HEK293 (cell line): ENCODE results near the gene FRAS1.

Source experiments
- IKZF3 ChIP-seq: fragments of 450-650 bp; IDR thresholded peaks from 2 replicates; pipeline ENCODE4 v1.5.0; 2018; ENCODE audit warnings: missing biosample characterization, mild to moderate bottlenecking, missing genetic modification characterization, moderate library complexity
- ZNF112 ChIP-seq: fragments of 450-650 bp; formaldehyde crosslinking; IDR thresholded peaks from 2 replicates; pipeline ENCODE4 v1.5.0; 2017; ENCODE audit warnings: missing biosample characterization, missing genetic modification characterization
- ZNF214 ChIP-seq: fragments of 450-650 bp; formaldehyde crosslinking; IDR thresholded peaks from 2 replicates; pipeline ENCODE4 v1.5.1; 2017; ENCODE audit warnings: missing biosample characterization, mild to moderate bottlenecking, missing genetic modification characterization, borderline replicate concordance
- ZNF248 ChIP-seq: fragments of 450-650 bp; formaldehyde crosslinking; IDR thresholded peaks from 2 replicates; pipeline ENCODE4 v1.5.1; 2017; ENCODE audit warnings: missing biosample characterization, missing genetic modification characterization
- ZNF311 ChIP-seq: fragments of 450-650 bp; formaldehyde crosslinking; IDR thresholded peaks from 2 replicates; pipeline ENCODE4 v1.5.1; 2017; ENCODE audit warnings: missing biosample characterization, missing genetic modification characterization, borderline replicate concordance
- ZNF354C ChIP-seq: fragments of 450-650 bp; formaldehyde crosslinking; IDR thresholded peaks from 2 replicates; pipeline ENCODE4 v1.5.1; 2016; ENCODE audit warnings: missing biosample characterization, missing genetic modification characterization, low read depth, borderline replicate concordance
- ZNF530 ChIP-seq: fragments of 450-650 bp; formaldehyde crosslinking; IDR thresholded peaks from 2 replicates; pipeline ENCODE4 v1.5.1; 2016; ENCODE audit warnings: low read depth, missing biosample characterization, missing genetic modification characterization
- ZNF707 ChIP-seq: fragments of 450-650 bp; formaldehyde crosslinking; IDR thresholded peaks from 2 replicates; pipeline ENCODE4 v1.5.1; 2016; ENCODE audit warnings: missing biosample characterization, missing genetic modification characterization
- TF ChIP-seq, protein P1 (sequence below): fragments of 450-650 bp; formaldehyde crosslinking; IDR thresholded peaks from 2 replicates; pipeline ENCODE4 v1.5.1; 2016; ENCODE audit warnings: missing biosample characterization, missing genetic modification characterization
- TF ChIP-seq, protein P2 (sequence below): fragments of 450-650 bp; formaldehyde crosslinking; IDR thresholded peaks from 2 replicates; pipeline ENCODE4 v1.5.1; 2016; ENCODE audit warnings: missing biosample characterization, missing genetic modification characterization

DNA sequence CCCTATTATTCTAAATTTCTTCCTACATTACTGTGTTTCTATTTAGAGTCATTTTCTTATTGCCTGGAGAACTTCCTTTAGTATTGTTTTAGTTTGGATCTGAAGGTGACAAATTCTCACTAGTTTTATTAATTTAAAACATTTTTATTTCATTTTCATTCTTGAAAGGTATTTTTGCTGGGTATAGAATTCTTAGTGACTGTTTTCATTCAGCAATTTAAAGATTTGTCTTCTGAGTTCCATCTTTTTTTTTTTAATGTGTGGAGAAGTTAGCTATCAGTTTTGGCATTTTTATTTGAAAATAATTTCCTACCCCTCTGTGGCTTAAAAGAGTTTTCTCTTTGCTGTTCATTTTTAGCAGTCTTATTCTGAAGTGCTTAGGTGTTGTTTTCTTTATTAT, 169.2 kb downstream of the FRAS1 start:
- TF ChIP-seq, protein P1, sequence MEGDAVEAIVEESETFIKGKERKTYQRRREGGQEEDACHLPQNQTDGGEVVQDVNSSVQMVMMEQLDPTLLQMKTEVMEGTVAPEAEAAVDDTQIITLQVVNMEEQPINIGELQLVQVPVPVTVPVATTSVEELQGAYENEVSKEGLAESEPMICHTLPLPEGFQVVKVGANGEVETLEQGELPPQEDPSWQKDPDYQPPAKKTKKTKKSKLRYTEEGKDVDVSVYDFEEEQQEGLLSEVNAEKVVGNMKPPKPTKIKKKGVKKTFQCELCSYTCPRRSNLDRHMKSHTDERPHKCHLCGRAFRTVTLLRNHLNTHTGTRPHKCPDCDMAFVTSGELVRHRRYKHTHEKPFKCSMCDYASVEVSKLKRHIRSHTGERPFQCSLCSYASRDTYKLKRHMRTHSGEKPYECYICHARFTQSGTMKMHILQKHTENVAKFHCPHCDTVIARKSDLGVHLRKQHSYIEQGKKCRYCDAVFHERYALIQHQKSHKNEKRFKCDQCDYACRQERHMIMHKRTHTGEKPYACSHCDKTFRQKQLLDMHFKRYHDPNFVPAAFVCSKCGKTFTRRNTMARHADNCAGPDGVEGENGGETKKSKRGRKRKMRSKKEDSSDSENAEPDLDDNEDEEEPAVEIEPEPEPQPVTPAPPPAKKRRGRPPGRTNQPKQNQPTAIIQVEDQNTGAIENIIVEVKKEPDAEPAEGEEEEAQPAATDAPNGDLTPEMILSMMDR (tag by site-specific recombination), result no peak
- TF ChIP-seq ZNF707 (tag by site-specific recombination) (no peak), IKZF3 (no peak), ZNF311 (no peak), ZNF112 (tag by site-specific recombination) (no peak), ZNF248 (no peak), ZNF214 (tag by site-specific recombination) (no peak), ZNF354C (tag by site-specific recombination) (no peak), ZNF530 (tag by site-specific recombination) (no peak)
- TF ChIP-seq, protein P2, sequence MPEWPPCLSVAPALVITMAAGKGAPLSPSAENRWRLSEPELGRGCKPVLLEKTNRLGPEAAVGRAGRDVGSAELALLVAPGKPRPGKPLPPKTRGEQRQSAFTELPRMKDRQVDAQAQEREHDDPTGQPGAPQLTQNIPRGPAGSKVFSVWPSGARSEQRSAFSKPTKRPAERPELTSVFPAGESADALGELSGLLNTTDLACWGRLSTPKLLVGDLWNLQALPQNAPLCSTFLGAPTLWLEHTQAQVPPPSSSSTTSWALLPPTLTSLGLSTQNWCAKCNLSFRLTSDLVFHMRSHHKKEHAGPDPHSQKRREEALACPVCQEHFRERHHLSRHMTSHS (tag by site-specific recombination), result no peak
